ENCODE measurements around the gene PPP1R7. TPM values are rescaled to one million over a fixed set of nuclear protein-coding genes. Genes with fewer than 3 reads are reported as not detected.

The PPP1R7 gene
- total RNA-seq, 1 experiment from 2014 or later: 39.5 TPM

DNA sequence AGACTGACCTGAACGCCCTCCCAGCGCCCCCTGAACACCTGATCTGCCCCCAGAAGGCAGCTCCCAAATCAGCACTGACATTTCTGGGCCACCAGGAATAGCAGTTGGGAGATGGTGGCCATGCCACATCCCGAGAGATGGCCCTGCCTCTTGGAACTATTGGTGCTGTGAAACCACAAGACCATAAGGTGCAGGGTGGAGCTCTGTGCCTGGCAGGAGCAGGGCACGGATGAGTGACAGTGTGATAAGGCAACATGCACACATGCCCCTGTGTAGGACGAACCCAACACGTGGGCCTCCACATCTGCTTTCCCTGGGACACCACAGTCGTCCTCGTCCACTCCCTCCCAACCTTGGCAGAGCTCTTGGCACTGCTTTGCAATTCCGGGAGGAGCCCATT lies 65.2 kb downstream of the PPP1R7 start:
- Histone ChIP-seq H3K9me3 (ENCODE audit: low read length) (no peaks in the 10 kb centered on the region), H3K36me3 (ENCODE audit: insufficient read depth, low read length) (no peaks in the 10 kb centered on the region), H3K4me1 (ENCODE audit: low read length) (peaks cover 12% of the 10 kb centered on the region), H3K4me3 (ENCODE audit: low read length) (no peak overlapping the region), H2AFZ (ENCODE audit: low read length) (no peak overlapping the region), H3K27me3 (ENCODE audit: low read length) (no peaks in the 10 kb centered on the region), H3K4me2 (ENCODE audit: low read depth, low read length, poor library complexity, severe bottlenecking) (no peak overlapping the region), H3K9me2 (replicated peaks; ENCODE audit: insufficient read depth, low read length) (no peaks in the 10 kb centered on the region), H3K79me2 (ENCODE audit: low read length) (no peaks in the 10 kb centered on the region), H3K27ac (ENCODE audit: low read length) (no peak overlapping the region), H4K20me1 (ENCODE audit: insufficient read depth, low read depth, low read length) (no peaks in the 10 kb centered on the region; the same call in 1 of the 2 replicates), H3K9ac (ENCODE audit: low read length) (no peak overlapping the region)
- DNase-seq: no peak

DNA sequence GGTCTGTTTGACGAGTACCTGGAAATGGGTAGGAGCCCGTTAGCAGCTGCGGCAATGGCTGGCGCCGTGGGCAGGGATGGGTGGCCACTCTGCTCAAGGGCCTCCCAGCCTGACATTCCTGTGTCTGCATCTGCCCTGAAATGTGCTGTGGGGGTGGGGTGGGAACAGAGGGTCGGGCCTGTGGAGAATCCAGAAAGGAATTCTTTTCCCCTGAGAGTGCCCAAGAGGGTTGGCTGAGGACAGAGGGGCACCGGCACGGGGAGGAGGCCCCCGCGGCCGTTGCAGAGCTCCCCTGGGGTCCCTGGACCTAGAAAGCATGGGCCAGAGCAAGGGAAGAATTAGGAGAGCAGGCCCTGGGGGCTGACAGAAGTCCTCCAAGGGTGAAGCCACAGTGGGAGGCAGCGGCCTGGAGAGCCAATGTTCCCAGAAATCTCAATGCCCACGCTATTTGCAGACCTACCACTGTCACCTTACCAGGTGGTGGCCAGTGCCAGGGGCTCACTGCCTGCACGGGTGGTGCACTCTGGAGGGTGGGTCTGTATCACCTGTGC lies 66.0 kb downstream of the PPP1R7 start:
- Histone ChIP-seq H3K9me2 (replicated peaks; ENCODE audit: insufficient read depth, low read length) (no peaks in the 10 kb centered on the region), H3K4me2 (ENCODE audit: low read depth, low read length, poor library complexity, severe bottlenecking) (no peak overlapping the region)

GRCh38 chr2:241217320-241218031 lies 67.2 kb downstream of the PPP1R7 start:
- peaks cover 12% of the 10 kb centered on the region for H3K4me1 ChIP-seq (ENCODE audit: low read length)
- no peaks in the 10 kb centered on the region for H3K36me3 ChIP-seq (ENCODE audit: insufficient read depth, low read length)
- no peak overlapping the region for H3K9ac ChIP-seq (ENCODE audit: low read length)
- no peak overlapping the region for H2AFZ ChIP-seq (ENCODE audit: low read length)
- H3K9me2 ChIP-seq (replicated peaks; ENCODE audit: insufficient read depth, low read length): no peaks in the 10 kb centered on the region
- H4K20me1 ChIP-seq (ENCODE audit: insufficient read depth, low read depth, low read length): no peaks in the 10 kb centered on the region; the same call in 1 of the 2 replicates
- H3K27me3 ChIP-seq (ENCODE audit: low read length): no peaks in the 10 kb centered on the region
- no peak overlapping the region for H3K4me2 ChIP-seq (ENCODE audit: low read depth, low read length, poor library complexity, severe bottlenecking)
- H3K27ac ChIP-seq (ENCODE audit: low read length): no peak overlapping the region
- no peaks in the 10 kb centered on the region for H3K9me3 ChIP-seq (ENCODE audit: low read length)
- no peak overlapping the region for H3K4me3 ChIP-seq (ENCODE audit: low read length)
- no peaks in the 10 kb centered on the region for H3K79me2 ChIP-seq (ENCODE audit: low read length)
- no peak for DNase-seq

More for the DNA sequence above, 66.0 kb downstream of the PPP1R7 start:
- DNase-seq: no peak
- H3K9me3 ChIP-seq (ENCODE audit: low read length): no peaks in the 10 kb centered on the region
- no peak overlapping the region for H2AFZ ChIP-seq (ENCODE audit: low read length)
- H3K9ac ChIP-seq (ENCODE audit: low read length): no peak overlapping the region
- no peaks in the 10 kb centered on the region for H3K27me3 ChIP-seq (ENCODE audit: low read length)
- H3K27ac ChIP-seq (ENCODE audit: low read length): no peak overlapping the region
- no peaks in the 10 kb centered on the region for H3K79me2 ChIP-seq (ENCODE audit: low read length)
- no peak overlapping the region for H3K4me3 ChIP-seq (ENCODE audit: low read length)
- H3K36me3 ChIP-seq (ENCODE audit: insufficient read depth, low read length): no peaks in the 10 kb centered on the region
- H3K4me1 ChIP-seq (ENCODE audit: low read length): peaks cover 12% of the 10 kb centered on the region
- no peaks in the 10 kb centered on the region; the same call in 1 of the 2 replicates for H4K20me1 ChIP-seq (ENCODE audit: insufficient read depth, low read depth, low read length)

DNA sequence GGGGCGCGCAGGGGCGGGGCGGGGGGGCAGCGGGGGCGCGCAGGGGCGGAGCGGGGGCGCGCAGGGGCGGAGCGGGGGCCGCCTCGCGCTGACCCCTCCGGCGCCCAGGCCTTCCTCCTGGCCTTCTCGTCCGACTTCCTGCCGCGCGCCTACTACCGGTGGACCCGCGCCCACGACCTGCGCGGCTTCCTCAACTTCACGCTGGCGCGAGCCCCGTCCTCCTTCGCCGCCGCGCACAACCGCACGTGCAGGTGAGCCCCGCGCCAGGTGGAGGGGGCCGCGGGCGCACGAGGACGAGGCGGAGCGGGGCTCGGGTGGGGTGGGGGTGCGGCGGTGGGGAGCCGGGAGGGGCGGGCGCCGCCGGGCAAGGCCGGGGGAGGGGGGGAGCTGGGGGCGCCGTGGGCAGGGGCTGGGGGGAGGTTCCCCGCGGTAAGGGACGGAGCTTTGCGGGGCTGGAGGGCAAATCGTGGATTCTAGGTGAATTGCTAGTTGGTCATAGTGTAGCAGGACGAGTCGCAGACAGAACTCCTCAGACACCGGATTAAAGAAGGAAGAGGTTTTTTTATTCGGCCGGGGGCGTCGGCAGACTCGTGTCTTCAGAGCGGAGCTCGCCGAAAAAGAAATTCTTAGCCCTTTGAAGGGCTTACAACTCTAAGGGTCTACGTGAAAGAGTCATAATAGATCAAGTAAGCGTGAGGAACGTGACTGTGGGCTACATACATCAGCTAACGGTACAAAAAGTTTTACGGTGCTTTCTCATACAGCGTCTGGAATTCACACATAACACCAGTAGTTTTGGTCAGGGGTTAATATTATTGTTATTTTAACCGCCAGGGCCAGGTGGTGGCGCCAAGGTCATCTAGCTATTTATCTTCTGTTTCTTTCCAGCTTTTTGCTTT lies 68.1 kb downstream of the PPP1R7 start:
- Histone ChIP-seq H3K9ac (ENCODE audit: low read length) (peak overlapping the region; percentile 45; the same call in 1 of the 2 replicates), H3K27ac (ENCODE audit: low read length) (no peak overlapping the region), H3K27me3 (ENCODE audit: low read length) (no peaks in the 10 kb centered on the region), H3K79me2 (ENCODE audit: low read length) (no peaks in the 10 kb centered on the region), H3K4me1 (ENCODE audit: low read length) (peaks cover 12% of the 10 kb centered on the region), H2AFZ (ENCODE audit: low read length) (no peak overlapping the region), H3K9me2 (replicated peaks; ENCODE audit: insufficient read depth, low read length) (no peaks in the 10 kb centered on the region), H4K20me1 (ENCODE audit: insufficient read depth, low read depth, low read length) (no peaks in the 10 kb centered on the region; the same call in 1 of the 2 replicates), H3K36me3 (ENCODE audit: insufficient read depth, low read length) (no peaks in the 10 kb centered on the region), H3K9me3 (ENCODE audit: low read length) (no peaks in the 10 kb centered on the region), H3K4me2 (ENCODE audit: low read depth, low read length, poor library complexity, severe bottlenecking) (peak overlapping the region; percentile 61), H3K4me3 (ENCODE audit: low read length) (peak overlapping the region; percentile 52; the same call in 1 of the 2 replicates)
- peak; percentile 64 for DNase-seq

GRCh38 chr2:241219030-241219382 lies 68.7 kb downstream of the PPP1R7 start:
- no peak overlapping the region for H2AFZ ChIP-seq (ENCODE audit: low read length)
- peak overlapping the region; percentile 52; the same call in 1 of the 2 replicates for H3K4me3 ChIP-seq (ENCODE audit: low read length)
- no peaks in the 10 kb centered on the region; the same call in 1 of the 2 replicates for H4K20me1 ChIP-seq (ENCODE audit: insufficient read depth, low read depth, low read length)

GRCh38 chr2:241219856-241220356 lies 69.6 kb downstream of the PPP1R7 start:
- Histone ChIP-seq H3K9ac (ENCODE audit: low read length) (no peak overlapping the region), H3K9me3 (ENCODE audit: low read length) (no peaks in the 10 kb centered on the region), H3K4me3 (ENCODE audit: low read length) (no peak overlapping the region), H2AFZ (ENCODE audit: low read length) (no peak overlapping the region), H3K79me2 (ENCODE audit: low read length) (no peaks in the 10 kb centered on the region), H3K9me2 (replicated peaks; ENCODE audit: insufficient read depth, low read length) (no peaks in the 10 kb centered on the region), H3K27me3 (ENCODE audit: low read length) (no peaks in the 10 kb centered on the region), H3K4me2 (ENCODE audit: low read depth, low read length, poor library complexity, severe bottlenecking) (no peak overlapping the region), H3K4me1 (ENCODE audit: low read length) (peaks cover 12% of the 10 kb centered on the region), H4K20me1 (ENCODE audit: insufficient read depth, low read depth, low read length) (no peaks in the 10 kb centered on the region), H3K36me3 (ENCODE audit: insufficient read depth, low read length) (no peaks in the 10 kb centered on the region), H3K27ac (ENCODE audit: low read length) (no peak overlapping the region)
- no peak for DNase-seq

More at GRCh38 chr2:241219030-241219382, 68.7 kb downstream of the PPP1R7 start:
- peaks cover 12% of the 10 kb centered on the region for H3K4me1 ChIP-seq (ENCODE audit: low read length)
- H3K4me2 ChIP-seq (ENCODE audit: low read depth, low read length, poor library complexity, severe bottlenecking): peak overlapping the region; percentile 61
- H3K27me3 ChIP-seq (ENCODE audit: low read length): no peaks in the 10 kb centered on the region
- no peaks in the 10 kb centered on the region for H3K9me2 ChIP-seq (replicated peaks; ENCODE audit: insufficient read depth, low read length)
- no peaks in the 10 kb centered on the region for H3K79me2 ChIP-seq (ENCODE audit: low read length)
- H3K9ac ChIP-seq (ENCODE audit: low read length): no peak overlapping the region
- H3K36me3 ChIP-seq (ENCODE audit: insufficient read depth, low read length): no peaks in the 10 kb centered on the region
- no peaks in the 10 kb centered on the region for H3K9me3 ChIP-seq (ENCODE audit: low read length)
- H3K27ac ChIP-seq (ENCODE audit: low read length): no peak overlapping the region
- DNase-seq: no peak

DNA sequence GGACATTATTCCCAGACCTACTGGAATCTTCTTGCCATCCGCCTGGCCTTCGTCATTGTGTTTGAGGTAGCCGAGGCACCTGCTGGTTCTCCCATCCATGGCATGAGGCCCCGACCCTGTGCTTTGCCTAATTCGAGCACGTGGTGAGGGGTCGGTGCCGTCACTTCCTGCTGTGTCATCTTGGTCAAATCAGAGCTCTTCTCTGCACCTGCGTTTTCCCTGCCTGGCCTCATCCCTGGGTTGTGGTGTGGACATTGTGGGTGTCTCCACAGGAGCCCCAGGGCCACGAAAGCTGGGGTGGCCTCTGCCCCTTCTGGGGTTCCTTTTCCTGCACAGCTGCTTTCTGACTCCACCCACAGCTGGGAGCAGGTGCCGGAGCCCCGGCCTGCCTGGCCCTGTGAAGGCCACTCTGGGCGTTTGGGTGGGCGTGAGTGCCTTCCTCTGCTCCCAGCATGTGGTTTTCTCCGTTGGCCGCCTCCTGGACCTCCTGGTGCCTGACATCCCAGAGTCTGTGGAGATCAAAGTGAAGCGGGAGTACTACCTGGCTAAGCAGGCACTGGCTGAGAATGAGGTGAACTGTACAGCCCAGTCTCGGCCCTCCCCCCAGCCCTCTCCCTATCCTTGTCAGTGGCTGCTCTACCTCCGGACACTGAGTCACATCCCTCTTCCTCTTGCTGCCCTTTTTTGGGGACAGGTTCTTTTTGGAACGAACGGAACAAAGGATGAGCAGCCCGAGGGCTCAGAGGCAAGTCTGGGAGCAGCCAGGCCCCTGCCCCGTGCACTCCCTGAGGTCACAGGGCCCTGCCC lies 73.1 kb downstream of the PPP1R7 start:
- Histone ChIP-seq H3K27me3 (ENCODE audit: low read length) (no peaks in the 10 kb centered on the region), H3K9me3 (ENCODE audit: low read length) (no peaks in the 10 kb centered on the region), H3K9me2 (replicated peaks; ENCODE audit: insufficient read depth, low read length) (no peaks in the 10 kb centered on the region), H3K9ac (ENCODE audit: low read length) (no peak overlapping the region), H3K4me2 (ENCODE audit: low read depth, low read length, poor library complexity, severe bottlenecking) (no peak overlapping the region), H3K36me3 (ENCODE audit: insufficient read depth, low read length) (no peaks in the 10 kb centered on the region; the same call in 1 of the 2 replicates), H4K20me1 (ENCODE audit: insufficient read depth, low read depth, low read length) (no peaks in the 10 kb centered on the region), H3K79me2 (ENCODE audit: low read length) (no peaks in the 10 kb centered on the region), H3K27ac (ENCODE audit: low read length) (no peak overlapping the region), H3K4me3 (ENCODE audit: low read length) (no peak overlapping the region), H2AFZ (ENCODE audit: low read length) (no peak overlapping the region), H3K4me1 (ENCODE audit: low read length) (peaks cover 9% of the 10 kb centered on the region)
- DNase-seq: no peak

All from Karpas-422 (cell line).